ENCODE measurements around the gene HCFC1. TPM values are rescaled to one million over a fixed set of nuclear protein-coding genes. Genes with fewer than 3 reads are reported as not detected.

Gene HCFC1
- total and polyA plus RNA-seq, 3 experiments from 2014 or later = 12.4 to 156 (median 152) TPM

DNA sequence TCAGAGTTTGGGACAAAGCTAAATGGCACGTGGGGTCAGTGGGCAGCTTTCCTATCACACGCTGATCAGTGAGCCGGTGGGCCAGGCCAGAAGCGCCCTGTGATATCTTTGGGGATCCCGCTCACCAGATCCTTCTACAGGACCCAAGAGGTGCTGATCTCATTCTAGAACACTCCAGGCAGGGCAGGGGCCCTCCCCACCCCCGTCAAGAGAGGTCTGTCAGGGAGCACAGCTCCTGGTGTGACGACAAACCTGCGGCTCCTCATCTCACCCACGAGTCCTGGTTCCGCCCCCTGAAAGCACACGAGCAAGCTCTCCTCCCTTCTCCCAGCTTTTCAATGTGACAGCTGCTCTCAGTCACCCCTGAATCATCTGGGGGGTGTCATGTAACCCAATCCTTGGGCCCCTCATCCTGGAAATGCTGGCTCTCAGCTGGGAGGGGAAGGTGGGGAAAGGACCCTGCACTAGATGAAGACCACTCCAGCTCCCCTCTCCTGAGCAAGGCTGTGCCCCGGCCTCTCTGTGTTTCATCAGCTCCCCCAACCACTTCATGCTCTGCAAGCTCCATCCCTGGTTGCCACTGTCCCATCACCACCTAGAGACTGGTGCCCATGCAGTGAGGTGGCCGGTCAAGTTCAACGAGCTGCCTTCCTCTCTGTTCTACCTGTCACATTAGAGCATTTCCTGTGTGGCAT is 4.6 kb downstream of the HCFC1 start:
- no peaks in the 10 kb centered on the region for H3K27me3 ChIP-seq (ENCODE audit: insufficient read depth, low read length, poor library complexity, severe bottlenecking)
- H3K4me1 ChIP-seq (ENCODE audit: insufficient read depth, low read length) = peaks cover 39% of the 10 kb centered on the region
- no peaks in the 10 kb centered on the region for H3K9me3 ChIP-seq (ENCODE audit: low read length)
- Mint-ChIP-seq H3K36me3 (peaks cover 0 to 29% (median 0%) of the 10 kb centered on the region in 3 donors), H3K4me3 (peak overlapping the region; percentile 95 to 100 (median 100)), H3K27ac (peak overlapping the region; percentile 88 to 98 (median 96)), H3K4me1 (peaks cover 33 to 44% (median 38%) of the 10 kb centered on the region in 3 donors), H3K27me3 (peaks cover 0 to 4% of the 10 kb centered on the region in 2 donors), H3K9me3 (peaks cover 0 to 2% (median 0%) of the 10 kb centered on the region in 5 donors)
- H3K4me3 ChIP-seq (ENCODE audit: low read length) = peak overlapping the region; percentile 93
- POLR2A ChIA-PET = interaction anchor here (0.5 to 1.6 kb wide), 5 partner anchors 16 to 40 kb away, joined by 3 to 5 read pairs (median 4); no protein-coding TSS in a partner anchor
- CTCF ChIA-PET = interaction anchor here (0.7 to 7.2 kb wide), 9 partner anchors 8 to 203 kb away, joined by 3 to 54 read pairs (median 4); partner anchors contain the start of genes IRAK1 and PLXNB3
- H3K36me3 ChIP-seq (ENCODE audit: insufficient read depth, low read length) = peaks cover 14% of the 10 kb centered on the region
- peak overlapping the region; percentile 67 for H3K27ac ChIP-seq (ENCODE audit: low read depth, low read length)
- DNase-seq = peak in 3 of 5 donors; percentile 26 to 64 (median 30)

DNA sequence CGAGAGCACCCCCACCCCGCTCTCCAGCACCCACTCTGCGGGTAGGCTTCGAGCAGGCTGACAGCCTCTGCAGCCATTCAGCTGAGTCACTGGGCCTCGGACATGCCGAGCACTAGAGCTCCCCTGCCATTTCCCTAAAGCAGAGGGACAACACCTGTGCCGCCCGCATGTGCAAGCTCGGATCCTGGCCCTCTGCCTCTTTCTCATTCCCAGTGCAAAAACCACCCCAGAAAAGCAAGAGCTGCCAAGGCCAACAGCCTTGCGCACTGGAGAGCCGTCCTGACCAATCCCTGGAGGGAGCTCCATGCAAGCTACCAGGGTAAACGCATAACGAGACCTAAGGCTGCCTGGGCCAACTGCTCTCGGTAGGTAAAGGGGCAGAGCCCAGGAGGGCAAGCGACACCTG is 5.3 kb downstream of the HCFC1 start:
- H3K9me3 Mint-ChIP-seq = no peaks in the 10 kb centered on the region
- no peak for DNase-seq
- H3K27ac ChIP-seq (ENCODE audit: low read depth, low read length) = peak overlapping the region; percentile 67
- no peaks in the 10 kb centered on the region for H3K27me3 ChIP-seq (ENCODE audit: insufficient read depth, low read length, poor library complexity, severe bottlenecking)
- peaks cover 20% of the 10 kb centered on the region for H3K36me3 ChIP-seq (ENCODE audit: insufficient read depth, low read length)
- POLR2A ChIA-PET = interaction anchor here (0.8 to 1.5 kb wide), 2 partner anchors 15 to 40 kb away, joined by 4 to 5 read pairs; no protein-coding TSS in a partner anchor
- H3K9me3 ChIP-seq (ENCODE audit: low read length) = no peaks in the 10 kb centered on the region
- H3K4me1 Mint-ChIP-seq = peaks cover 33 to 44% (median 38%) of the 10 kb centered on the region in 3 donors
- CTCF ChIA-PET = interaction anchor here (0.9 to 7.2 kb wide), 3 partner anchors 13 to 47 kb away, joined by 3 to 54 read pairs (median 12); no protein-coding TSS in a partner anchor
- H3K27ac Mint-ChIP-seq = peak overlapping the region in 7 of 8 donors; percentile 88 to 98 (median 95)
- peaks cover 0 to 33% (median 0%) of the 10 kb centered on the region in 3 donors for H3K36me3 Mint-ChIP-seq
- peak overlapping the region; percentile 50 to 100 (median 100) for H3K4me3 Mint-ChIP-seq
- H3K4me1 ChIP-seq (ENCODE audit: insufficient read depth, low read length) = peaks cover 39% of the 10 kb centered on the region
- peaks cover 0 to 2% of the 10 kb centered on the region in 2 donors for H3K27me3 Mint-ChIP-seq
- H3K4me3 ChIP-seq (ENCODE audit: low read length) = no peak overlapping the region

DNA sequence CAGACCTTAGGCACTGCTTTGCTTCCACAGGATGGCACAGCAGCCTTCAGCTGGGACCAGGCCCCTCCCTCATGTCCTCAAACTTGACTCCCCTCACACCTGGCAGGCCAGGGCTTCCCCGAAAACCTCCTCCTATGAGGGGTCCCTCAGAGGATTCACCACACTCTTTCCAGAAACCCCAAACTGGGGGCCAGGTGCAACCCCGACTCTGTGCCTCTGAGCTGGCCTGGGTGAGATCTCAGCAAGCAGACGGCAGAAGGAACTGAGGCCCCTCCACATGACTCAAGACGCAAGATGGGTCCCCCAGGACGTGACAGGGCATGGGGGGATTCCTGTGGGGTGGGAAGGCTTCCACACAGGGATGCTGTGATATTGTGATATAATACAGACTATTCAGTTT is 6.2 kb downstream of the HCFC1 start:
- DNase-seq = no peak
- no peaks in the 10 kb centered on the region for H3K9me3 ChIP-seq (ENCODE audit: low read length)
- Mint-ChIP-seq H3K9me3 (no peaks in the 10 kb centered on the region), H3K27me3 (peaks cover 0 to 2% of the 10 kb centered on the region in 2 donors), H3K4me3 (peak overlapping the region in 3 of 7 donors; percentile 3 to 66 (median 8)), H3K36me3 (peaks cover 0 to 39% (median under 1%) of the 10 kb centered on the region in 3 donors), H3K4me1 (peaks cover 33 to 46% (median 38%) of the 10 kb centered on the region in 3 donors), H3K27ac (peak overlapping the region in 7 of 8 donors; percentile 68 to 98 (median 92))
- ChIA-PET POLR2A (no interaction called here), CTCF (interaction anchor here (0.9 to 7.2 kb wide), 3 partner anchors 12 to 39 kb away, joined by 3 to 54 read pairs (median 3); no protein-coding TSS in a partner anchor)
- no peaks in the 10 kb centered on the region for H3K27me3 ChIP-seq (ENCODE audit: insufficient read depth, low read length, poor library complexity, severe bottlenecking)
- peaks cover 20% of the 10 kb centered on the region for H3K36me3 ChIP-seq (ENCODE audit: insufficient read depth, low read length)
- H3K27ac ChIP-seq (ENCODE audit: low read depth, low read length) = no peak overlapping the region
- peaks cover 39% of the 10 kb centered on the region for H3K4me1 ChIP-seq (ENCODE audit: insufficient read depth, low read length)
- H3K4me3 ChIP-seq (ENCODE audit: low read length) = no peak overlapping the region

DNA sequence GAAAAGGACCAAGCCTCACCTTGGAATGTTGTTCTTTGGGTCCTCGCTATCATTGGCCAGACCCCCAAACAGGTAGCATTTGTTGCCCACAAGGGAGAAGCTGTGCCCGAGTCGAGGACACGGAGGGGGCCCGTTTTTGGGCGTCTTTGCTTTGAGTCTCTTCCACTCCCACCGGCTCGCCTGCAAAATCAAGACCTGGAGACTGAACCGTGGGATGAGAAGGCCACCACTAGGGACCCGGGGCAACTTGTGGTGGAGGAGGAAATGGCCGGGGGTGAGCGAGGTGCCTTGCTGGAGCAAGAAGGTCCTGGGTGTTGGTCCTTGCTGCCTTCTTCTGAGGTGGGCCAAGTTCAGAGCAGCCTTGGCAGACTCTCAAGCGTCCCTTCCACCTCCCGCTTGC is 7.5 kb downstream of the HCFC1 start:
- no peaks in the 10 kb centered on the region for H3K9me3 Mint-ChIP-seq
- peaks cover 0 to 2% of the 10 kb centered on the region in 2 donors for H3K27me3 Mint-ChIP-seq
- ChIA-PET POLR2A (no interaction called here), CTCF (interaction anchor here (1.1 to 1.5 kb wide), 2 partner anchors 10 to 37 kb away, joined by 3 read pairs; no protein-coding TSS in a partner anchor)
- Histone ChIP-seq H3K9me3 (ENCODE audit: low read length) (no peaks in the 10 kb centered on the region), H3K4me1 (ENCODE audit: insufficient read depth, low read length) (peaks cover 39% of the 10 kb centered on the region), H3K27me3 (ENCODE audit: insufficient read depth, low read length, poor library complexity, severe bottlenecking) (no peaks in the 10 kb centered on the region), H3K4me3 (ENCODE audit: low read length) (no peak overlapping the region), H3K36me3 (ENCODE audit: insufficient read depth, low read length) (peaks cover 20% of the 10 kb centered on the region), H3K27ac (ENCODE audit: low read depth, low read length) (no peak overlapping the region)
- peaks cover 33 to 41% (median 38%) of the 10 kb centered on the region in 3 donors for H3K4me1 Mint-ChIP-seq
- H3K27ac Mint-ChIP-seq = peak overlapping the region in 3 of 8 donors; percentile 14 to 84 (median 52)
- DNase-seq = no peak
- peaks cover 0 to 49% (median 2%) of the 10 kb centered on the region in 3 donors for H3K36me3 Mint-ChIP-seq
- peak overlapping the region in 2 of 7 donors; percentile 34 to 40 for H3K4me3 Mint-ChIP-seq

DNA sequence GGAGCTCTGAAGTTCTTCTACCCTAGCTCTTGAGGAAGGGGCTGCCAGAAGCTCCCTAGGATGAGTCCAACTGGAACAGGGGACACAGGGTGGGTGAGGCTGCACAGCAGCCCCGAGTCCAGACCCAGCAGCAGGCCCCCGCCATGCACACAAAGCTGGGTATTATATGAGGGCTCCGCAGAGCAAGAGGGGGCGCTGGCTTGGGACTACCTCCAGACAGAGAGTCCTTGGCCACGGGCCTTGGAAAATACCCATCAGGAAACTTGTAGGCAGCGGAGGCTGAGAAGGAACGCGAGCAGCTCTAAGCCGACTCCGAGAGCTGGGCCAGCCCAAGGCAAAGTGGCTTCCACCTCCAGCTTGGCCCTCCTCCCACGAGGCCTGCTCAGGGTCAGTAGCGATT is 8.1 kb downstream of the HCFC1 start:
- ChIA-PET CTCF (interaction anchor here (1.1 kb wide), 1 partner anchor 10 kb away, joined by 3 read pairs; no protein-coding TSS in a partner anchor), POLR2A (no interaction called here)
- Histone ChIP-seq H3K9me3 (ENCODE audit: low read length) (no peaks in the 10 kb centered on the region), H3K4me1 (ENCODE audit: insufficient read depth, low read length) (peaks cover 37% of the 10 kb centered on the region), H3K4me3 (ENCODE audit: low read length) (no peak overlapping the region), H3K27ac (ENCODE audit: low read depth, low read length) (no peak overlapping the region), H3K27me3 (ENCODE audit: insufficient read depth, low read length, poor library complexity, severe bottlenecking) (no peaks in the 10 kb centered on the region), H3K36me3 (ENCODE audit: insufficient read depth, low read length) (peaks cover 20% of the 10 kb centered on the region)
- DNase-seq = no peak
- peaks cover 0 to 54% (median 4%) of the 10 kb centered on the region in 3 donors for H3K36me3 Mint-ChIP-seq
- no peaks in the 10 kb centered on the region for H3K9me3 Mint-ChIP-seq
- H3K4me1 Mint-ChIP-seq = peaks cover 33 to 38% (median 38%) of the 10 kb centered on the region in 3 donors
- peak overlapping the region in 2 of 8 donors; percentile 19 to 52 for H3K27ac Mint-ChIP-seq
- H3K4me3 Mint-ChIP-seq = no peak overlapping the region
- H3K27me3 Mint-ChIP-seq = peaks cover 0 to 2% of the 10 kb centered on the region in 2 donors

DNA sequence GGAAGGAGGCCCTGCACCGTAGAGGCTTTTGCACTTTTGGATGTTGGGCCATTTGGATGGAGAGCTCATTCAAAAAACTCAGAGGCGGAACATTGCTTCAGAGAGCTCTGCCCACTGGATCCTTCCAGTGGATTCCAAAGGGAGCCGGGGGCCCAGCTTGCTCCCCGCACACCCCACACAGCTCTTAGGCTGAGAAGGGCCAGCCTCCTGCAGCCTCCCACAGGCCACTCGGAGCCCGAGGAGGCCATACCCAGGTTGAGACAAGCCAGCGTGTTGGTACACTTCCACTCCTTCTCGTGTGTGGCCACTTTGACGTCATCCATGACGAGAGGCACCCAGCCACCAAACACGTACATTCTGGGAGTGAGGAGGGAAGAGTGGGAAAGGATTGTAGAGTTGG is 10.3 kb downstream of the HCFC1 start:
- CTCF ChIA-PET = interaction anchor here (1.1 to 1.2 kb wide), 2 partner anchors 10 to 14 kb away, joined by 3 to 4 read pairs; partner anchors contain the start of gene HCFC1
- Histone ChIP-seq H3K36me3 (ENCODE audit: insufficient read depth, low read length) (peaks cover 20% of the 10 kb centered on the region), H3K9me3 (ENCODE audit: low read length) (no peaks in the 10 kb centered on the region), H3K4me1 (ENCODE audit: insufficient read depth, low read length) (peaks cover 17% of the 10 kb centered on the region), H3K27me3 (ENCODE audit: insufficient read depth, low read length, poor library complexity, severe bottlenecking) (no peaks in the 10 kb centered on the region), H3K27ac (ENCODE audit: low read depth, low read length) (no peak overlapping the region), H3K4me3 (ENCODE audit: low read length) (no peak overlapping the region)
- no peak overlapping the region for H3K4me3 Mint-ChIP-seq
- peaks cover 10 to 17% (median 15%) of the 10 kb centered on the region in 3 donors for H3K4me1 Mint-ChIP-seq
- no peaks in the 10 kb centered on the region for H3K9me3 Mint-ChIP-seq
- H3K27ac Mint-ChIP-seq = no peak overlapping the region
- peaks cover 0 to 68% (median 4%) of the 10 kb centered on the region in 3 donors for H3K36me3 Mint-ChIP-seq
- peaks cover 0 to 1% of the 10 kb centered on the region in 2 donors for H3K27me3 Mint-ChIP-seq
- POLR2A ChIA-PET = no interaction called here
- DNase-seq = no peak

DNA sequence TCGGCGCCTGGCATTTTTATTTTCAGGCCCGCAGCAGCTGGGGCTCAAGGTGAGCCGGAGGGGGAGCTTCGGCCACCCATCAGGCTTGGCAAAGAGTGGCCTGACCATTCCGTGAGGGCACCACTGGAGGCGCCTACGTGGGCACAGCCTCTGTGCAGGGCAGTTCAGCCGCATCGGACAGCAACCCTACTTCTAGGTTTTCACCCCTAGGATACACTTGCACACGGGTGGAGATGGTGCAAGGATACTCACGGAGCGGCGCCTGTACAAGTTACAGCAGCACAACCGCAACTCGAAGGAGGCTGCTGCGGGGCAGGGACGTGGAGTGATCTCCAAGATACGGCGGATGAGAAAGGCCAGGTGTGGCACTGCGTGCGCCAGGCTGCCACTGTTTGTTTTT is 10.8 kb downstream of the HCFC1 start:
- Histone ChIP-seq H3K4me3 (ENCODE audit: low read length) (no peak overlapping the region), H3K27ac (ENCODE audit: low read depth, low read length) (no peak overlapping the region), H3K27me3 (ENCODE audit: insufficient read depth, low read length, poor library complexity, severe bottlenecking) (no peaks in the 10 kb centered on the region), H3K9me3 (ENCODE audit: low read length) (no peaks in the 10 kb centered on the region), H3K4me1 (ENCODE audit: insufficient read depth, low read length) (peaks cover 12% of the 10 kb centered on the region), H3K36me3 (ENCODE audit: insufficient read depth, low read length) (peaks cover 24% of the 10 kb centered on the region)
- H3K9me3 Mint-ChIP-seq = no peaks in the 10 kb centered on the region
- H3K27ac Mint-ChIP-seq = no peak overlapping the region
- ChIA-PET POLR2A (no interaction called here), CTCF (no interaction called here)
- no peak for DNase-seq
- peak overlapping the region in 1 of 7 donors; percentile 37 for H3K4me3 Mint-ChIP-seq
- peaks cover 0 to 1% of the 10 kb centered on the region in 2 donors for H3K27me3 Mint-ChIP-seq
- H3K4me1 Mint-ChIP-seq = peaks cover 8 to 12% (median 11%) of the 10 kb centered on the region in 3 donors
- peaks cover 0 to 73% (median 4%) of the 10 kb centered on the region in 3 donors for H3K36me3 Mint-ChIP-seq

DNA sequence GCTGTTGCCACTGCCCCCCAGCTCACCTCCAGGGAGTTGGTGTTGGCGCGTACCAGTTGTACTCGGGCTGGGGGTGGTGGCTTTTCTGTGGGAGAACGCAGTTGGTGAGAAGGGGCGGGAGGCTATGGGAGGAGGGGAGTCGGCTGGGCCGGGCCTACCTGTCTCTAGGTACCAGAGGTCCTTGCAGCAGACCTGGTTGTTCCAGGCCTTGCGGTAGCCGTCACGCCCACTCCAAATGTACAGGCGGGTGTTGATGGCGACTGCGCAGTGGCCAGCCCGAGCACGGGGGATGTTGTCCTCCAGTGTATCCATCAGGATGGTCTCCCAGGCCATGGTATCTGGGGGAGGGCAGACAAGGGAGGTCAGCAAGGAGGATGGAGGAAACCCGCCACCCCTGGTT is 11.5 kb downstream of the HCFC1 start:
- H3K27me3 Mint-ChIP-seq = no peaks in the 10 kb centered on the region
- H3K36me3 Mint-ChIP-seq = peaks cover 0 to 80% (median 8%) of the 10 kb centered on the region in 3 donors
- H3K9me3 Mint-ChIP-seq = no peaks in the 10 kb centered on the region
- Histone ChIP-seq H3K4me3 (ENCODE audit: low read length) (no peak overlapping the region), H3K27ac (ENCODE audit: low read depth, low read length) (no peak overlapping the region), H3K36me3 (ENCODE audit: insufficient read depth, low read length) (peaks cover 24% of the 10 kb centered on the region), H3K9me3 (ENCODE audit: low read length) (no peaks in the 10 kb centered on the region), H3K4me1 (ENCODE audit: insufficient read depth, low read length) (peaks cover 4% of the 10 kb centered on the region), H3K27me3 (ENCODE audit: insufficient read depth, low read length, poor library complexity, severe bottlenecking) (no peaks in the 10 kb centered on the region)
- ChIA-PET CTCF (no interaction called here), POLR2A (no interaction called here)
- peaks cover 2 to 6% (median 6%) of the 10 kb centered on the region in 3 donors for H3K4me1 Mint-ChIP-seq
- H3K27ac Mint-ChIP-seq = no peak overlapping the region
- H3K4me3 Mint-ChIP-seq = no peak overlapping the region
- DNase-seq = no peak

All from CD8-positive, alpha-beta memory T cell (primary cell).